H1 (cell line): ENCODE results near the gene ETS1.

ENCODE experiments used
- ATF3 ChIP-seq: IDR thresholded peaks from 2 replicates; pipeline ENCODE4 v1.6.1; 2011; ENCODE audit warnings: low read depth, mild to moderate bottlenecking, low read length; ENCODE audit not compliant: insufficient read depth
- CTCF ChIP-seq, 3 experiments: IDR thresholded peaks; 1 replicate in 2 of 3; 2 replicates in 1 of 3; pipeline versions ENCODE4 v1.5.1 to v1.6.1; 2011; ENCODE audit warnings: low read length in 3 of 3, mild to moderate bottlenecking in 3 of 3, inconsistent platforms in 2 of 3, low read depth in 1 of 3, moderate library complexity in 1 of 3; ENCODE audit not compliant: insufficient read depth in 1 of 3; ENCODE audit errors: control extremely low read depth in 1 of 3
- EZH2 ChIP-seq: fragments of 200-600 bp; sonication (generic); IDR thresholded peaks from 2 replicates; pipeline ENCODE4 v1.7.1; 2012; ENCODE audit warnings: low read depth, mild to moderate bottlenecking, moderate library complexity, low read length, inconsistent platforms; ENCODE audit not compliant: severe bottlenecking
- KDM1A ChIP-seq: fragments of 200-600, 300-600 bp; sonication (generic); IDR thresholded peaks from 2 replicates; pipeline ENCODE4 v1.7.1; 2016; ENCODE audit warnings: mild to moderate bottlenecking, low read length, borderline replicate concordance
- POLR2A ChIP-seq, 2 experiments: IDR thresholded peaks; 1 replicate in 1 of 2; 2 replicates in 1 of 2; pipeline ENCODE4 v1.6.1; 2011; ENCODE audit warnings: low read depth in 2 of 2, low read length in 2 of 2, mild to moderate bottlenecking in 2 of 2; ENCODE audit errors: control extremely low read depth in 1 of 2
- POLR2AphosphoS5 ChIP-seq: IDR thresholded peaks from 2 replicates; pipeline ENCODE4 v1.6.1; 2011; ENCODE audit warnings: low read depth, low read length
- RAD21 ChIP-seq, 2 experiments: IDR thresholded peaks in 1 of 2; conservative IDR thresholded peaks in 1 of 2; 2 replicates each; pipeline ENCODE4 v1.6.1; 2011; ENCODE audit warnings: low read depth in 2 of 2, low read length in 2 of 2, improper control_type of control experiment in 1 of 2, inconsistent platforms in 1 of 2, mild to moderate bottlenecking in 1 of 2, moderate library complexity in 1 of 2
- RBBP5 ChIP-seq: IDR thresholded peaks from 2 replicates; pipeline ENCODE4 v1.7.1; 2012; ENCODE audit warnings: low read depth, mild to moderate bottlenecking, inconsistent platforms, low read length, moderate library complexity, borderline replicate concordance
- SAP30 ChIP-seq: fragments of 300-600 bp; sonication (generic); IDR thresholded peaks from 2 replicates; pipeline ENCODE4 v1.7.1; 2012; ENCODE audit warnings: low read length, moderate library complexity, mild to moderate bottlenecking, inconsistent platforms; ENCODE audit not compliant: insufficient read depth, insufficient replicate concordance
- SP1 ChIP-seq: IDR thresholded peaks from 2 replicates; pipeline ENCODE4 v1.6.1; 2011; ENCODE audit warnings: low read depth, low read length
- USF2 ChIP-seq: IDR thresholded peaks from 2 replicates; pipeline ENCODE4 v1.6.1; 2011; ENCODE audit warnings: low read length, improper control_type of control experiment
- ZNF274 ChIP-seq: IDR thresholded peaks from 2 replicates; pipeline ENCODE4 v1.7.0; 2012; ENCODE audit warnings: low read length, borderline replicate concordance; ENCODE audit errors: extremely low read depth

- TF ChIP-seq POLR2AphosphoS5 (no peak), ATF3 (no peak), USF2 (no peak), POLR2A (IDR thresholded peaks at IDR 0.05; ENCODE audit: control extremely low read depth in 1 of 2, low read depth in 2 of 2, low read length in 2 of 2) (no peak), EZH2 (no peak), KDM1A (no peak), SAP30 (no peak), ZNF274 (no peak), RAD21 (IDR thresholded peaks at IDR 0.05 in 1 of 2, conservative IDR thresholded peaks at IDR 0.05 in 1 of 2; ENCODE audit: low read depth in 2 of 2, low read length in 2 of 2) (no peak), CTCF (IDR thresholded peaks at IDR 0.05; ENCODE audit: control extremely low read depth in 1 of 3, insufficient read depth in 1 of 3, low read depth in 1 of 3, low read length in 3 of 3) (no peak), SP1 (no peak), RBBP5 (no peak)
Observed at GRCh38 chr11:128456566-128457268, 130.6 kb downstream of the ETS1 start.
